ENCODE measurements around the gene PTGER2. TPM values are rescaled to one million over a fixed set of nuclear protein-coding genes. Genes with fewer than 3 reads are reported as not detected.

PTGER2 gene
- total and polyA plus RNA-seq, 10 of the 15 experiments (the other 5 are each of a cell fraction or from before 2014, with no cell fraction given), result 0.03 to 1.6 (median 0.33) TPM

DNA sequence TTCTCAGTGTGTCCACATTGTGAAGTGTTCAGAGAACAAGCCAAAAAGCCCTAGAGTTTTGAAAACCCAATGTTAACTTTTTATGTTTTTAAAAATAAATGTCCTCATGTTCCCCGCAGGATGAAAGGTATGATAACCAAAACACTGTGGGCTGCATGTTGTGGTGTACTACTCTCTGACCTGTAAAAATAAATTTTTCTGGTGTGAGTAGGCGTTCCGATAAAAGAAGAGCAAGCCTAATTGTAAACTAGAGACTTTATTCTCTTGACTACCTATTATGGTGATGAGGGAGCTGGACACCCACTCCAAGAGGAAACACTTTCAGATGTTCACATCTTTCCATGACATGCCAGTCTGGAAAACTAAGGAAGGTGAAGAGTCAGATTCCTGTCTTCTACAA, 18.2 kb downstream of the PTGER2 start:
- CTCF ChIA-PET, result no interaction called here
- SMC1A ChIA-PET (ENCODE audit: uncharacterized antibody, unreplicated experiment), result no interaction called here

More for the DNA sequence above, 18.2 kb downstream of the PTGER2 start:
- TF ChIP-seq MEF2A (IDR thresholded peaks at IDR 0.05; ENCODE audit: insufficient read depth, low read depth, low read length) (no peak), MYB (IDR thresholded peaks at IDR 0.05; ENCODE audit: borderline replicate concordance, low read depth, low read length) (no peak), PML (IDR thresholded peaks at IDR 0.05; ENCODE audit: low read length) (no peak), ZNF274 (IDR thresholded peaks at IDR 0.05; ENCODE audit: insufficient read depth, insufficient read length) (no peak), CREB1 (IDR thresholded peaks at IDR 0.05; ENCODE audit: low read depth) (no peak), ASH2L (IDR thresholded peaks at IDR 0.05; ENCODE audit: borderline replicate concordance, low read depth) (no peak), RCOR1 (conservative IDR thresholded peaks at IDR 0.05; ENCODE audit: low read depth, low read length) (no peak), ESRRA (IDR thresholded peaks at IDR 0.05; ENCODE audit: low read length) (no peak), SUPT20H (IDR thresholded peaks at IDR 0.05; ENCODE audit: borderline replicate concordance, control insufficient read depth, low read depth, low read length) (no peak), ZNF207 (IDR thresholded peaks at IDR 0.05; ENCODE audit: borderline replicate concordance) (no peak), BACH1 (IDR thresholded peaks at IDR 0.05; ENCODE audit: borderline replicate concordance) (no peak), LARP7 (IDR thresholded peaks at IDR 0.05) (no peak), GATAD2B (conservative IDR thresholded peaks at IDR 0.05; ENCODE audit: low read depth) (no peak), SPI1 (IDR thresholded peaks at IDR 0.05; ENCODE audit: borderline replicate concordance, insufficient read depth, low read depth, low read length) (no peak), EGR1 (IDR thresholded peaks at IDR 0.05; ENCODE audit: borderline replicate concordance in 1 of 2, low read depth in 2 of 2, low read length in 2 of 2) (no peak), JUNB (IDR thresholded peaks at IDR 0.05) (no peak)
- TF ChIP-seq, protein P1, sequence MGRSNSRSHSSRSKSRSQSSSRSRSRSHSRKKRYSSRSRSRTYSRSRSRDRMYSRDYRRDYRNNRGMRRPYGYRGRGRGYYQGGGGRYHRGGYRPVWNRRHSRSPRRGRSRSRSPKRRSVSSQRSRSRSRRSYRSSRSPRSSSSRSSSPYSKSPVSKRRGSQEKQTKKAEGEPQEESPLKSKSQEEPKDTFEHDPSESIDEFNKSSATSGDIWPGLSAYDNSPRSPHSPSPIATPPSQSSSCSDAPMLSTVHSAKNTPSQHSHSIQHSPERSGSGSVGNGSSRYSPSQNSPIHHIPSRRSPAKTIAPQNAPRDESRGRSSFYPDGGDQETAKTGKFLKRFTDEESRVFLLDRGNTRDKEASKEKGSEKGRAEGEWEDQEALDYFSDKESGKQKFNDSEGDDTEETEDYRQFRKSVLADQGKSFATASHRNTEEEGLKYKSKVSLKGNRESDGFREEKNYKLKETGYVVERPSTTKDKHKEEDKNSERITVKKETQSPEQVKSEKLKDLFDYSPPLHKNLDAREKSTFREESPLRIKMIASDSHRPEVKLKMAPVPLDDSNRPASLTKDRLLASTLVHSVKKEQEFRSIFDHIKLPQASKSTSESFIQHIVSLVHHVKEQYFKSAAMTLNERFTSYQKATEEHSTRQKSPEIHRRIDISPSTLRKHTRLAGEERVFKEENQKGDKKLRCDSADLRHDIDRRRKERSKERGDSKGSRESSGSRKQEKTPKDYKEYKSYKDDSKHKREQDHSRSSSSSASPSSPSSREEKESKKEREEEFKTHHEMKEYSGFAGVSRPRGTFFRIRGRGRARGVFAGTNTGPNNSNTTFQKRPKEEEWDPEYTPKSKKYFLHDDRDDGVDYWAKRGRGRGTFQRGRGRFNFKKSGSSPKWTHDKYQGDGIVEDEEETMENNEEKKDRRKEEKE (IDR thresholded peaks at IDR 0.05), result no peak
- TF ChIP-seq, protein P2, sequence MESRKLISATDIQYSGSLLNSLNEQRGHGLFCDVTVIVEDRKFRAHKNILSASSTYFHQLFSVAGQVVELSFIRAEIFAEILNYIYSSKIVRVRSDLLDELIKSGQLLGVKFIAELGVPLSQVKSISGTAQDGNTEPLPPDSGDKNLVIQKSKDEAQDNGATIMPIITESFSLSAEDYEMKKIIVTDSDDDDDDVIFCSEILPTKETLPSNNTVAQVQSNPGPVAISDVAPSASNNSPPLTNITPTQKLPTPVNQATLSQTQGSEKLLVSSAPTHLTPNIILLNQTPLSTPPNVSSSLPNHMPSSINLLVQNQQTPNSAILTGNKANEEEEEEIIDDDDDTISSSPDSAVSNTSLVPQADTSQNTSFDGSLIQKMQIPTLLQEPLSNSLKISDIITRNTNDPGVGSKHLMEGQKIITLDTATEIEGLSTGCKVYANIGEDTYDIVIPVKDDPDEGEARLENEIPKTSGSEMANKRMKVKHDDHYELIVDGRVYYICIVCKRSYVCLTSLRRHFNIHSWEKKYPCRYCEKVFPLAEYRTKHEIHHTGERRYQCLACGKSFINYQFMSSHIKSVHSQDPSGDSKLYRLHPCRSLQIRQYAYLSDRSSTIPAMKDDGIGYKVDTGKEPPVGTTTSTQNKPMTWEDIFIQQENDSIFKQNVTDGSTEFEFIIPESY (IDR thresholded peaks at IDR 0.05), result no peak
- H3K4me3 ChIP-seq, result no peak overlapping the region
- RAD21 ChIA-PET (ENCODE audit: unreplicated experiment), result no interaction called here
- H3K4me1 ChIP-seq (ENCODE audit: control insufficient read depth, insufficient read depth, low read length), result peaks cover 16% of the 10 kb centered on the region
- H3K9ac ChIP-seq (ENCODE audit: control insufficient read depth, insufficient read depth, low read length), result no peak overlapping the region
- ATAC-seq, result no peak
- no peaks in the 10 kb centered on the region for H3K36me3 ChIP-seq (ENCODE audit: control insufficient read depth in 2 of 2, insufficient read depth in 2 of 2, low read length in 1 of 2)
- FAIRE-seq, result no peak
- DNase-seq (ENCODE audit: low read depth, low spot score), result no peak
- peaks cover 0 to 2% of the 10 kb centered on the region in 2 experiments; a peak in 1 of 4 replicates for H3K27me3 ChIP-seq (replicated peaks in 1 of 2; ENCODE audit: control insufficient read depth in 2 of 2, insufficient read depth in 2 of 2, low read length in 1 of 2)
- H3K9me3 ChIP-seq (replicated peaks; ENCODE audit: control insufficient read depth, insufficient read depth, low read length), result no peaks in the 10 kb centered on the region
- H3K79me2 ChIP-seq (ENCODE audit: control insufficient read depth, insufficient read depth, low read length), result no peaks in the 10 kb centered on the region
- POLR2A ChIA-PET, result no interaction called here
- in situ Hi-C loops (cut with MboI), result no loop called here
- 67% methylated on average over 3 of the region's 3 CpGs for WGBS (ENCODE audit: insufficient coverage, insufficient replicate concordance, low lambda C conversion rate, missing lambda C conversion rate)
- no TSS peak for BruUV-seq (replicated peaks)
- H4K20me1 ChIP-seq (ENCODE audit: control insufficient read depth, insufficient read depth), result no peaks in the 10 kb centered on the region
- intact Hi-C loops (cut with micrococcal nuclease; ENCODE audit: unreplicated experiment), result no loop called here
- no peak overlapping the region for H3K4me2 ChIP-seq (ENCODE audit: control insufficient read depth, insufficient read depth)
- no peak overlapping the region for H3K27ac ChIP-seq (ENCODE audit: control insufficient read depth, insufficient read depth)
- H2AFZ ChIP-seq (ENCODE audit: control insufficient read depth, low read depth, low read length), result no peak overlapping the region
